Medulla oblongata (tissue), 1 donor: ENCODE measurements around the gene TSPAN18.

Experiments used
- DNase-seq: peaks from one replicate; pipeline ENCODE4 v3.0.0-alpha.2; 2015; ENCODE audit errors: extremely low spot score

Gene TSPAN18

DNA sequence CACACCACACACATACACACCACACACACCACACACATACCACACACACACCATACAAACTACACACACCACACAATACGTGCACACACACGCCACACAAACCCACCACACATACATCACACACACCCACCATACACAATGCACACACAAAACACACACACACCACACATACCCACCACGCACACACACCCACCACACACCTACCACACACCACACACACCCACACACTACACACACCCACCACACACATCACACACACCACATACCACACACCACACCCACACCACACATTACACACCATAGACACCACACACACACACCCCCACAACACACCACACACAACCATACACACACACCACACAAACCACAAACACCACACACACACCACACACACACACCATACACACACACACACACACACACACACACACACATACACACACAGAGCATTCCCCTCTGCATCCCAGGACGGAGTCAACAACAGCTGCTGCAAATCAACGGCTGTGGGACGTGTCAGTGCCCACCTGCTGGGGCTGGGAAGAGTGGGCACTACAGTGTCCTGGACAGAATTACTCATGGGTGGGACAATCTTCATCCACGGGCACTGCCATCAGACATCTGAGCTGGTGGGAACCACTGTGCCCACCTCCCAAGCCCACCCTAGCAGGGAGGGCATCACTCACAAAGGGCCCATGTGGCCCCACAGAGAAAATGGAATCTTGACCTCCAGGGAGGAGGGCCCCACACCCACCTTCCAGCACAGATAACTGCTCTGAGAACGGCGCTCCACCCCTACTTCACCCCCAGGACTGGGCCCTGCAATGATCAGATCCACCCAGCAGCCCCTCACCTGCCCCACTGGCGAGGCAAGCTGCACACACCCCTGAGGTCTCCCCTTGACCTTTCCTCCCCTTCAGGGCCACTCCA, 215.5 kb downstream of the TSPAN18 start:
- no peak for DNase-seq

DNA sequence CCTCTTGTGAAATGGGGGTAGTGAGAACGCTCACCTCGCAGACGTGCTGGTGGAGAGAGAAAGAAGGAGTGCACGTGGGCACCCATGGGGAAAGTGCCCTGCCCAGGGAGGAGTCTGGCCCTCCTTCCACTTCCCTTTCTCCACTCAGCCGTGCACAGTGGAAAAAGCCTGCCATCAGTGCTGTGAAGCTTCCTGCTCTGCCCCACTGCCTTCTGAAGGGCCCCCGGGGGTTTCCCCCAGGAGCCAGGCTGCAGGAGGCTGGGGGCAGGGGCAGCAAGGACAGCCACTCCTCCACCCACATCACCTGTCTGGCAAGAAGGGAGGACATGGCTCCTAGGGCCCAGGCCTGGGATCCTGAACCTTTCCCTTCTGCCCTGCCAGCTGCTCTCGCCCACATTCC, 216.4 kb downstream of the TSPAN18 start:
- DNase-seq: peak; percentile 48

DNA sequence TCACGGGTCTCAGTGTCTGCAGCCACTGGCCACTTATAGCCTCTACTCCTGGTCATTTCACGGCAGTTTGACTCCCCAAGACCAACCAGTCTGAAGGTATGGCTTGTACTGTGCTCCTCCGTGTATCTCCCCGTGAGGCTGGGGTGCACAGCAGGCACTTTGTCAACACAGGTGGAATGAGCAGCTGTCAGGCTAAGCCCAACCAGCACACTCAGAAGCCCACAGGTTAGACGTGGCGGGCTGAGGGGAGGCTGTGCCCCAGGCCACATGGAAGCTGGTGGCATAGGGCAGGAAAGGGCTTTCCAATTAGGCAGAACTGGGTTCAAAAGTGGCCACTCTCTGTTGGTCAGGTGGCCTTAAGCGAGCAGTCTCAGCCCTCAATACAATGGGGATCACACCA, 216.9 kb downstream of the TSPAN18 start:
- DNase-seq: no peak

DNA sequence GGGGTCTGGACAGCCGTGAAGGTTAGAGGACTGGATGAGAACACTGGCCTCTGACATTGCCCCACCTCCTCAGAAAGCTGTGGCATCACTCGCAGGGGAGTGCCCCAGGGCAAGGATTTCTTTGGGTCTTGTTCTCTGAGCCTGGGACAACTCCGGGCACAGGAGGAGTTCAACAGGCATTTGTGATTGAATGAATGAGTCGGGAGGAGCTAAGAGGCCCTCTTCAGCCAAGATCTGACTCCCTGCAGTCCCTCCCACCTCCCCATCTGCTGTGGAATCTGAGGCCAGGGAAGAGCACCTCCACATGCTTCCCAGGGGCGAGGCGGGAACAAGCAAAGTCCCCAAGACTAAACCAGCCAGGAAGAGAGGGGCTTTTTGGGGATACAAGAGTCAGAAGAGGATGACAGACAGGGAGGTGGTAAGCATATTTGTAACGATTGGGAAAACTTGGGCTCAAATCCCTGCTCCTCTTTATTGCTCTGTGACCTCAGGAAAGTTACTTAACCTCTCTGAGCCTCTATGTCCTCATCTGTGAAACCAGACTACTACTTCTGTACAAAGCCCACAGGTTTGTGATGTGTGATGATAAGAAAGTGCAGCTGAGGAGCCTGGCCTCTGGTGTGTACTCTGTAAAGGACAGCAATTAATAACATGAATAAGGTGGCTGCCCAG, 217.6 kb downstream of the TSPAN18 start:
- no peak for DNase-seq

DNA sequence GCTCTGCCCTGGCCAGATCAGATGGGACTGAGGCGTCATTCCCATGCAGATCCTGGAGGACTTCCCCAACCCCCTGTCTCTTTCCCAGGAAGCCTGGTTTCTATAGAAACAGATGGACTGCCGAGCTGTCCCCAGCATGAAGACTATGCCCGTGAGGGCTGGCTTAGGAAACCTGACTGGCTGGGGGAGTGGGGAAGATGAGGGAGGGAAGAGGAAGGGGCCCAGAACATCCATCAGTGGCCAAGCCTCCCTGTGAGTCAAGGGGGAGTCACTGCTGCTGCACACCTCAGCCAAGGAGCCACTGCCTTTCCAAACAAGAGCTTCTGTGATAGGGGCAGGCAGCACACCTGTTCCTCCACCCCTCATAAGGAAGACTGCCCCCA, 218.1 kb downstream of the TSPAN18 start:
- no peak for DNase-seq

DNA sequence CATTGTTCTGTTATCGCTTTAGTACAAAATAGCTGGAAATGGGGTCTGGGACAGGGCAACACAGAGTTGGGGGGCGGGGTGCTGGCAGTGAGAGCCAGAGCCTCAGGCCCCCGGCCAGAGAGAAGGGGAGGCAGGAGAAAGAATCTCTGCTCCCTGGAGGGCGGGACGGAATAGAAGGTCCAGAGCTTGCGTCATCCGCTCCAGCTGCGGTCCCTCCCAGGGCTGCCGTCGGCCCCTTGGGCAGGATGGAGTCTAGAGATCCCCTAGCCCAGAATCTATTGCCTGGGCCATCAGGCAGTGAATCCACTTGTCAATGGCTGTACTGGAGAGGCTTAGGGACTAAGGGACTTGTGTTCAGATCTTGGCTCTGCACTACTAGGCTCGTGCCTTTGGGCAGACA, 218.9 kb downstream of the TSPAN18 start:
- no peak for DNase-seq

DNA sequence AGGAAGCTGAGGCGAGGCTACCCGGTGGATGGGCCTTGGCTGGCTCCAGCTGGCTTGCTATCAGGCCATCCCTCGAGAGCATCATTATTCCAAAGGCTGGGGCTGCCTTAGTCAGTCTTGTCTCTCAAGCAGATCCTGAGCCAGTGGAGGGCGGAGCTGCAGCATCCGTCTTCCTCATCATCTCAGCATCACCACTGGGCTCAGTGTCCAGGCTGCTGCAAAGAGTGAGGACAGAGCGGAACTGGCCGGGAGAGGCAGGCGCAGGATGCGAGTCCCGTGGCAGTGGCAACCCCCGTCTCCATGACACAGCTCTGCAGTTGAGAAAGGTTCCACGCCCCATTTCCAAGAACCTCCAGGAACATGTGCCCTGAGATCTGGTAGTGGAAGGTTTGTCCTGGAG, 219.5 kb downstream of the TSPAN18 start:
- no peak for DNase-seq

DNA sequence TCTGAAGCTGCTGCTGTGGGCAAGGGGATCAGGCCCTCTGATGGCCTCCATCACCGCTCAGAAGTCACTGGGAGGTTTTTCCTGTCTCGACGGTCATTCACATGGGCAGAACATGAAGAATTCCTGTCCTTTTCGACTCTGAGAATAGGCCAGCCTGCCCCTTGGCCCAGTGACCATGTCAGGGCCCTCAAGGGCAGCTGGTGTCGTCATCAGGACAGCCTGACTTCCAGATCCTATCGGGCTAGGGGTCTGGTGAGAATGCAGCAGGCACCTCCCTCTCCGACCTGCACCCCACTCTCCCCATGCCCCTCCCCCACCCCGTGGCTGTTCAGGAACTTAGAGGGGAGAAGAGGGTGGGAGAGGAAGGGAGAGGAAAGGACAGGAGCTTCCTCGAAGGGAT, 220.4 kb downstream of the TSPAN18 start:
- DNase-seq: no peak

DNA sequence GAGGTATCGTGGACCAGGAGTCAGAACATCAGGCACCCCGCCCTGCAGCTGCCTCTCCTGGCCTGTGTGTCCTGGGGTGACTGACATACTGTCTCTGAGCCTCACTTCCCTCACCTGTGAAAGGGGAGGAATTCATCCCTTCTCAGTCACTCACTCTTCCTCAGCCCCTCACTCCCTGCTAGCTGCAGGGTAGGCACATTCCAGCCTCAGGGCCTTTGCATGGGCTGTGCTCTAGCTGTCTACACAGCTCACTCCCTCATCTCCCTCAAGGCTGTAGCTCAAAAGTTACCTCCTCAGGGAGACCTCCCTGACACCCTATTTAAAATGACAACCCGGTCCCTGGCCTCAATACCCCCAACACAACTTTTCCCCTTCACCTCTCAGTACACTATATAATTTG, 221.4 kb downstream of the TSPAN18 start:
- no peak for DNase-seq

DNA sequence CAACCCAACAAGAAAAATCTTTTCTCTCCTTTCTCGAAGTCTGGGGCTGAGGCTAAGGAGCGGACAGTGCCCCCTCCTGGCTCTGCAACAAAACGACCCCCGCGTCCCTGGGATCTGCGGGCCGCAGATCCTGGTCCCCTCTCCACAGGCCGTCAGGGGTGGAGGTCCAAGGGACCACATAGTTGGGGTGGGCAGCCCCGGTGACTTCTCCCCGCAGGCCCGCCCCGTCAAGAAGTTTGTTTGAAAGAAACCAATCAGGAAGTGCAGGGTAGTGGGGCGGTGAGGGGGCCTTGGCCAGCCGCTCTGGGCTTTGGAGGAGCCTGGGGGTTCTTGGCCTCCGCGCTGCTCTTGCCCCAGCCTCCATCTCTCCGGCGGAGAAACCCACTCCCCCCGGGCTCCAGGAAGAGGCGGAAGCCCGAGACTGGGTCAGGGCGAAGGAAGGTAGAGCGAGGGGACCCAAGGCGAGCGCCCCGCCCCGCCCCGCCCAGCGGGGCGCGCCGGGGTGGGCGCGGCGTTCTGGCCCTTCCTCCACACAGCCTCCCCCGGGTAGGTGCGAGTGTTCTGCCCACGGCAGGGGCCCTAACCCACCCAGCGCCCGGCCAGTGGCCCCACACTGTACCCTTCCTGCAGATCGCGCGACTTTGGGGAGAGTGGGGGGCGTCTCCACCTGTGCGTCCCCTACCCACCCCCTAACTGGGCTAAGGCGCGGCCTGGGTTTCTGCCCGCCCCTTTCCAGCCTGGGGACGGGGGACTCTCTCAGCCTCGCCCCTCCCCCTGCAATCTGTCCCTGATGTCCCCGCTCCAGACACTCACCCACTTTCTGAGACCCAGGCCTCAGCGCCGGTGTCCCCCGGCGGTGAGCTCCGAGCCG, 222.6 kb downstream of the TSPAN18 start:
- DNase-seq: no peak

DNA sequence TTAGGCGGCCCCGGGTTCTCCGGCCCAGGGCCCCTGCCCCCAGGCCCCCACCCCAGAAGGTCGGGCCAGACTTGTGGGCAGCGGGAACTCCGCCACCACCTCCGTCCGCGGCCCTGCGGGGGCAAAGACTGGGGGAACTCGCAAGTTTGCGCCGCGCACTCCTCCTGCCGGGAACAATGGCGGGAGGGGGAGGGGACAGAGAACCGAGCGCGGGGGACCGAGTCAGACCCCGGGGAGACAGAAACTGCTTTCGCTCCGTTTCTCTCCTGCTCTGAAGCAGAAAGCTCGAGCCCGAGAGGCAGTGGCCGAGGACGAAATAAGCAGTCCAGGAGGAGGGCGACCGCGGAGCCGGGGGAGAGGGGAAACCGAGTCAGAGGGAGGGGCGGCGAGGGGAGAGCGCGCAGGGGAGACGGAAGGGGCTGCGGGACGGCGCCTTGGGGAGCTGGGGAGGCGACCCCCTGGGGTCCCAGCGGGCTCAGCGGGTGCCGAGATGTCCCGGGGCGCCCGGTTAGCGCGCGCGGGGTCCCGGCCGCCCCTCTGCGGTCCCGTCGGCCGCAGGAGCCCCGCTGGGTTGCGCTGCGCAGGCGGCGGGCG, 223.4 kb downstream of the TSPAN18 start:
- no peak for DNase-seq

DNA sequence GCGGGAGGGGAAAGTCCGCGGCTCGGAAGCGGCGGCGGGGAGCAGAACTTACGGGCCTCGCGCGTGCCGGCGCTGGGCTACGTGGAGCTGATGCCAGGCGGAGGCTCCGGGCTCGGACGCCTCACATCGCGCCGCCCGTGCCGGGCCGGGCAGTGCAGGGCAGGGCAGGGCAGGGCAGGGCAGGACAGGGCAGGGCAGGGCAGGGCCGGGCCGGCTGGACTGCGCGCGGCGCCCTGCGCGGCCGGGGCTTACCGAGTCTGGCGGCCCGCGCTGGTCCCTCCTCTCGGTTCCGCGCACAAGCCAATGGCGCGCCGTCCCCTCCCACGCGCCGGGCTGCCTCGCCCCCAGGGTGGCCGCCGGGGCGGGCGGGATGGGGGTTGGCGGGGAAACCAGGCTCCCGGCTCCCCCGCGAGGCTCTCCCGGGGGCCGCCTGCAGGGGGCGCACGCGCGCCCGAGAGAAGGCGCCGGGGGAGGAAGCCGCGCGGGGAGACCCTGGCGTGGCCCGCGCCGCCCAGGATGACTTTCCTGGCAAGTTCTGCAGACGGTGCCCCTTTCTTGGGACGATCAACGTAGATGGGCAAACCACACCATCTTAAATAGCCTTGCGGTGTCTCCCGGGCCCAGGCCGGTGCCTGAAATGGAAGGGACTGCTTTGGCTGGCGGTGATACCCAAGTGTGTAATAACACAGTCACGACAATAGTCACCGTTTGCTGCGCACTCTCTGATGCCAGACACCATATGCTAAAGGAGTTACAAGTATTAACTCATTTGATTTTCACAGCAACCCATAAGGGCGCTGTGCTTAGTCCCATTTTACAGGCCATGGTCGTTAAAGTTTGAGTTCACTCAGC, 224.1 kb downstream of the TSPAN18 start, which contains the start of gene TP53I11:
TP53I11 (minus strand) TSS at position 259 of the 852 bp plus-strand sequence. CDS start 12,548 bp downstream, outside the sequence.
- DNase-seq: peak; percentile 49

DNA sequence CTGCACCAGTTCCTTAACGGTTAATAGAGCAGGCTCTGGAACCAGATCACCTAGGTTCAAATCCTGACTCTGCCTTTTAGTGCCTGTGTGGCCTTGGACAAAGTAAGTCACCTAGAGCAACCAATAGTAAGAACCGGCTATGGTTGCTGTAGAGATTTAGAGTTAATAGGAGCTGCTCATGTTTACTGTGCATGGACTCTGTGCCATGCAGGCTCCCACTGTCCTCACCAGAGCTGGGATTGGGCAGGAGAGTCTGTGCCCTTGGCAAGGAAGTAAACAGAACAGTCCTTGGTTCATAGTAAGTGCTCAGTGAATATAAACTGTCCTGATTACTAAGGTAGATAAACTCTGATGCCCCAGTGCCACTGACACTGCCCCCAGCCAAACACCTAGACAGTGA, 225.3 kb downstream of the TSPAN18 start:
- no peak for DNase-seq

DNA sequence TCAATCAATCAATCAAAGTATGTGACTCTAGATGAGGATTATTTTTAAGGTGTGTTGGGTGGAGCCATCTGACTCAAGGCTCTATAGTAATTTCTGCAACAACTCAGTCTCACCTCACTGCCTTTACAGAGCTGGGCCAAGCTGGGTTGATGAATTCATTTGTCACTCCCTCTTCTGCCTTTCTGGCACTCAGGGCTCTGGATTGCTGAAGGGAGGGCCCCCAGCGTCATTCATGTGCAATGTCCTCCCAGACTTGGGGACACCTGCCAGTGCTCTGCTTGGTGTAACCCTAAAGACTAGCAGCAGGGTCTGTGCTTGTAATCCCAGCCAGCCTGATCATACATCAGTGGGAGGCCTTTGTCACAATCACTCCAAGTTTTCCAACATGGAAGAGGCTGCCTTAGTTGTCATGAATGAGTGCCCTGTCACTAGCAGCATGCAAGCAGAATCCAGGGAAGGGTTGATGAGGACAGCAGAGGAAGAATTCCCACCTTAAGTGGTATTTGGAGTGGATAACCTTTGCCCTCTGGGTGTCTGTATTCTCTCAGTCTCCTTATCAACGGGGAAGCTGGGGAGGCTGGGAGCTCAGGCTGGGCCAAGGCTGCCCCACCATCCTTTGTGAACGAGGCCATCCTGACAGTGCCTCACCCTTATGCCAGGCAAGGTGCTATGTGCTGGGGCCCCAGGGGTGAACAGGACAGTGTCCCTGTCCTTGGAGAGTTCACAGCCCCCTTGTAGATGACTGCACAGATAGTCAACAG, 225.9 kb downstream of the TSPAN18 start:
- no peak for DNase-seq

DNA sequence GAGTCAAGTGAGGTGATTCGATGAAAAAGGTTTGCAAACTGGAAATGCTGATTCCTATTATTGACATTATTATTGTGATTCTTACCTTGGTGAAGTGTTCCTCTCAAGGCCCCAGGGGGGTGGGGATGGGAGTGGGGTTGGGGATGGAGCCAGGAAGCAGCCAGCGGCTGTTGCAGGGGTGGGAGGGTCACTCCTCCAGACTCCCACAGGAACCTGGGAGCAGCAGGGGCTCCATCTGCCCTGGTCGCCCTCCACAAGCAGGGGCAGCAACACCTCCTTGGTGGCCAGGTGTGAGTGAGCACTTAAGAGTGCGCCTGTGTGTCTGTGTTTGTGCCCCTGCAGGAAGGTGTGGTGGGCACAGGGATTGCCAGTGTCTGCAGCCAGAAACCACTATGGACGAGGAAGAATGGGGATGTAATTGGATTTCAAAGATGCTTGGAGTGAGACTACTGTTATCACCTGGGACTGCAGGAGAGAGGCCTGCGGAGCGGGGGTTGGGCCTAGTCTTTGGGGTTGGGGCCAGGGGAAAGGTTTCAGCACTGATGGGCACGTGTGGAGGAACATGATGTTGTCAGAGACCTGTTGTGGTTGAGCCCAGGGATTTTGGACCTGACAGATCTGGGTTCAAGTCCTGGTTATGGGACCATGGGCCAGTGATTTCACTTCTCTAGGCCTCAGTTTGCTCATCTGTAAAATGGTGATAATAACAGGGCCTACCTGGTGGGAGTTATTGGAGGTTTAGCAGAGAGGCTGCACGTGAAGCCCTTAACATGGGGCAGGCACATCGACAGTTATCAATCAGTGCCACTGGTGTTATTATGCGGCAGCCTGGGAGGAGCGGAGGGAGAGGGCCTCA, 227.5 kb downstream of the TSPAN18 start:
- DNase-seq: no peak

DNA sequence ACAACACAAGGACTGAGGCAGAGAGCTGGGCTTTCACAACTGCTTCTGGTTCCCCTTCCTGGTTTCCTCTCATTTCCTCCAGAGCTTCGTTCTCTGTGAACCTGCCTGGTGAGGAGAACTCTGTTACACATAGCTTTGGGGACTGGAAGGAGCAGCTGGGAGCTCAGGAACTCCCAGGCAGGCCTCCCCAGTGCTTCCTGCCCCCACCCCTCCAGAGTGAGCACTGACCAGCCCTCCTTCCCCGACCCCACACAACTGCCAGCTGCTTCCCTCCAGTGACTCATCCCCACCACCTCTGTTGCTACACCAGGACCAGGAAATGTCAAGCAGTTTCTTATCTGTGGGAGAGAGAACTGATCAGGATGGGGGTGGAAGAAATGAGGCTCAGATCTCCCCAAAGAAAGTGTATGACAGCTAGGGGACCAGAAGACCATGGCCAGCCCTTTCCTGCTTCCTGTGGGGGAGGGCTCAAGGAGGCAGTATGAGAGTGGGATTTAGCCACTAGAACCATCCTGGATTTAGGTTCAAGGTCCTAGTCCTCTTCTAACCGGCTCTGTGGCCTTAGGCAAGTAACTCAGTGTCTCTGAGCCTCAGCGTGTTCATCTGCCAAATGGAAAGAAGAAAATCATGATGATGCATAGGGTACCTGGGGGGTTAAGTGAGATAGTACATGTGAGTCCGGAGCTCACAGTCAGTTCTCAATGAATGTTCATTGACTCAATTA, 228.4 kb downstream of the TSPAN18 start:
- peak; percentile 76 for DNase-seq

DNA sequence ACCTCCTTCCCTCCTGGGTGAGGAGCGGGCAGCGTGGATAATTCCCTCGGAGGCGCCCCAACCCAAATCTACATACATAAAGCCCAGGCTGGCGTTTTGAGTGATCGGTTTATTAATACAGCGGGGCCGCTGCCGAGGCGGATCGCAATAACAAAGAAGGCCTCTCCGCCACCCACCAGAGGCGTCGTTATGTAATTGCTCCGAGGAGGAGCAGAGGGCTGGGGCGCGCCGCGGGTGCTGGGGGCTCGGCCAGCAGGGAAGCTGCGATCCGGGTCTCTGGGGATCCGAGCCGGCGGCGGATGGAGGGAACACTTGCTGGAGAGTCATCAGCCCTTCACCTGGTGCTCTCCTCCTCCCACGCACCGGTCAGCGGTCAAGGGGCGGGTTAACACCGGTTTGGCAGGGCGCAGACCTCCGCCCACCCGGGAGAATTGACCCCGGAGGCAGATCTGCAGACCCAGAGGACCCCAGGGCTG, 230.3 kb downstream of the TSPAN18 start:
- DNase-seq: no peak
